Glomerular endothelial cell (primary cell): Measurements from ENCODE around the gene HCRTR1. TPM values are rescaled to one million over a fixed set of nuclear protein-coding genes. Genes with fewer than 3 reads are reported as not detected.
"Not testable (repeated sequence)": the region's sequence is repeated elsewhere in the genome, so short reads cannot be mapped to it uniquely, and the experiment has no call there.

Experiments used
- DNase-seq: peaks from one replicate; pipeline ENCODE4 v3.0.0-alpha.2; 2011; ENCODE audit warnings: low read depth, low spot score; ENCODE audit errors: extremely low read depth
- total RNA-seq: library from RNA; depleted of rRNA; stranded (reverse); fragments of >200 nt; gene quantifications from 2 replicates; pipeline ENCODE4 v1.2.3, GENCODE V29; 2015

HCRTR1 gene
- total RNA-seq, 1 donor from 2014 or later: 0.58 TPM

GRCh38 chr1:31580891-31581603, 36.4 kb upstream of the HCRTR1 start:
- DNase-seq: no peak

- DNase-seq: no peak
Measured at GRCh38 chr1:31581821-31582810, 35.4 kb upstream of the HCRTR1 start.

- no peak for DNase-seq
Measured at GRCh38 chr1:31583082-31583994, 34.2 kb upstream of the HCRTR1 start.

- no peak for DNase-seq
Measured at GRCh38 chr1:31583995-31584868, 33.3 kb upstream of the HCRTR1 start.

GRCh38 chr1:31584869-31585735, 32.4 kb upstream of the HCRTR1 start:
- DNase-seq: no peak

GRCh38 chr1:31585736-31586365, 31.6 kb upstream of the HCRTR1 start:
- DNase-seq: no peak

- DNase-seq: no peak
Measured at GRCh38 chr1:31586376-31587327, 30.8 kb upstream of the HCRTR1 start.

- not testable (repeated sequence) for DNase-seq
Measured at GRCh38 chr1:31587328-31587699, 30.2 kb upstream of the HCRTR1 start.

GRCh38 chr1:31587720-31588423, 29.6 kb upstream of the HCRTR1 start:
- no peak for DNase-seq

- no peak for DNase-seq
Measured at GRCh38 chr1:31588751-31589515, 28.6 kb upstream of the HCRTR1 start.

- DNase-seq: no peak
Measured at GRCh38 chr1:31591425-31592093, 25.9 kb upstream of the HCRTR1 start.

GRCh38 chr1:31592132-31592531, 25.4 kb upstream of the HCRTR1 start:
- no peak for DNase-seq

GRCh38 chr1:31593136-31593665, 24.3 kb upstream of the HCRTR1 start:
- DNase-seq: no peak

GRCh38 chr1:31593770-31594632, 23.5 kb upstream of the HCRTR1 start:
- no peak for DNase-seq
